Activated naive CD8-positive, alpha-beta T cell treated with anti-CD3 and anti-CD28 coated beads, Interleukin-2, amount 50 U/mL, for 16 hours (primary cell): ENCODE data around the gene C17orf75.

Source experiments
- DNase-seq: peaks from one replicate; pipeline ENCODE4 v3.0.0-alpha.2; 2020; ENCODE audit warnings: low read depth, low spot score

C17orf75 gene

DNA sequence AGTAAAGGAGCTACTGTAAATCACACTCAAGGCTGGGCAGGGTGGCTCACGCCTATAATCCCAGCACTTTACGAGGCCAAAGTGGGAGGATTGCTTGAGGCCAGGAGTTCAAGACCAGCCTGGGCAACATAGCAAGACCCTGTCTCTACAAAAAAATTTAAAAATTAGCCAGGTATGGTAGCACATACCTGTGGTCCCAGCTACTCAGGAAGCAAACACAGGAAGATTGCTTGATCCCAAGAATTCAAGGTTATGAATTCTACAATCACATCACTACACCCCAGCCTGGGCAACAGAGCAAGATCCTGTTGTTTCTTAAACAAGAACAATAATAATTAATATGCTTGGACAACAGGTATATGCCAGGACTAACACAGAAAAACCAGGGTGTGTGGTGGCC lies 63.2 kb downstream of the C17orf75 start:
- no peak for DNase-seq
